Fibroblast of lung (primary cell): ENCODE results near the gene TIAM2. TPM values are rescaled to one million over a fixed set of nuclear protein-coding genes. Genes with fewer than 3 reads are reported as not detected.

ENCODE experiments used
- DNase-seq, 2 donors: peaks; one replicate each; pipeline versions ENCODE4 v3.0.0 to v3.0.0-alpha.2; 2010; ENCODE audit warnings: low read depth in 2 of 2
- H2AFZ ChIP-seq: 2 replicates; pipeline ENCODE4 v1.5.1; 2012; ENCODE audit warnings: low read length, control low read depth, inconsistent platforms
- H3K27ac ChIP-seq: 2 replicates; pipeline ENCODE4 v1.5.1; 2011; ENCODE audit warnings: low read length, control low read depth; ENCODE audit not compliant: insufficient read depth
- H3K27me3 ChIP-seq: 2 replicates; pipeline ENCODE4 v1.5.1; 2011; ENCODE audit warnings: mild to moderate bottlenecking, low read length; ENCODE audit not compliant: control insufficient read depth, insufficient read depth
- H3K36me3 ChIP-seq: 2 replicates; pipeline ENCODE4 v1.5.1; 2011; ENCODE audit warnings: low read length; ENCODE audit not compliant: control insufficient read depth, insufficient read depth
- H3K4me1 ChIP-seq: 2 replicates; pipeline ENCODE4 v1.5.1; 2011; ENCODE audit warnings: low read length; ENCODE audit not compliant: control insufficient read depth, insufficient read depth; ENCODE audit errors: extremely low read depth
- H3K4me2 ChIP-seq: 2 replicates; pipeline ENCODE4 v1.5.1; 2011; ENCODE audit warnings: low read length, control low read depth; ENCODE audit not compliant: insufficient read depth; ENCODE audit errors: extremely low read depth
- H3K4me3 ChIP-seq, 4 experiments: fragments of 200-600 bp in 1 of 4; sonication (generic) in 1 of 4; replicated peaks in 1 of 4; 2 replicates each; pipeline ENCODE4 v1.5.1; 2011 to 2016; ENCODE audit warnings: low read length in 4 of 4, low read depth in 3 of 4, mild to moderate bottlenecking in 3 of 4, control low read depth in 2 of 4, inconsistent platforms in 1 of 4, mixed read lengths in 1 of 4; ENCODE audit not compliant: insufficient read depth in 1 of 4; ENCODE audit errors: control extremely low read depth in 1 of 4
- H3K79me2 ChIP-seq: 2 replicates; pipeline ENCODE4 v1.5.1; 2012; ENCODE audit warnings: mild to moderate bottlenecking, low read length, inconsistent platforms; ENCODE audit not compliant: control insufficient read depth, insufficient read depth
- H3K9ac ChIP-seq: 2 replicates; pipeline ENCODE4 v1.5.1; 2011; ENCODE audit warnings: mild to moderate bottlenecking, low read length, control low read depth; ENCODE audit not compliant: insufficient read depth
- H3K9me3 ChIP-seq: 2 replicates; pipeline ENCODE4 v1.5.1; 2012; ENCODE audit warnings: low read depth, low read length; ENCODE audit not compliant: control insufficient read depth, insufficient read depth
- H4K20me1 ChIP-seq: 2 replicates; pipeline ENCODE4 v1.5.1; 2011; ENCODE audit warnings: low read length; ENCODE audit not compliant: control insufficient read depth, insufficient read depth; ENCODE audit errors: extremely low read depth
- EZH2 ChIP-seq: IDR thresholded peaks from 2 replicates; pipeline ENCODE4 v1.5.1; 2012; ENCODE audit warnings: low read length, control low read depth, mild to moderate bottlenecking; ENCODE audit errors: missing control alignments
- polyA plus RNA-seq, 2 donors: library from polyadenylated mRNA; depleted of rRNA in 1 of 2; stranded (reverse) in 1 of 2; unstranded in 1 of 2; fragments of >200 nt; gene quantifications; 2 replicates each; pipeline ENCODE4 v1.2.1, GENCODE V29; 2011 to 2012; ENCODE audit warnings: missing spikeins in 1 of 2
- total RNA-seq: library from RNA; depleted of rRNA; stranded (reverse); fragments of >200 nt; gene quantifications from 2 replicates; pipeline ENCODE4 v1.2.1, GENCODE V29; 2014
- TF ChIP-seq, protein P1 (sequence below), 2 donors: IDR thresholded peaks in 1 of 2; conservative IDR thresholded peaks in 1 of 2; 1 replicate in 1 of 2; 2 replicates in 1 of 2; pipeline ENCODE4 v1.5.1; 2011 to 2012; ENCODE audit warnings: low read length in 2 of 2, control low read depth in 1 of 2, inconsistent platforms in 1 of 2, low read depth in 1 of 2, mild to moderate bottlenecking in 1 of 2

Gene TIAM2
- total and polyA plus RNA-seq, 2 donors (not counting 1 experiment from before 2014, with no cell fraction given), result 6.2 to 11.2 TPM

DNA sequence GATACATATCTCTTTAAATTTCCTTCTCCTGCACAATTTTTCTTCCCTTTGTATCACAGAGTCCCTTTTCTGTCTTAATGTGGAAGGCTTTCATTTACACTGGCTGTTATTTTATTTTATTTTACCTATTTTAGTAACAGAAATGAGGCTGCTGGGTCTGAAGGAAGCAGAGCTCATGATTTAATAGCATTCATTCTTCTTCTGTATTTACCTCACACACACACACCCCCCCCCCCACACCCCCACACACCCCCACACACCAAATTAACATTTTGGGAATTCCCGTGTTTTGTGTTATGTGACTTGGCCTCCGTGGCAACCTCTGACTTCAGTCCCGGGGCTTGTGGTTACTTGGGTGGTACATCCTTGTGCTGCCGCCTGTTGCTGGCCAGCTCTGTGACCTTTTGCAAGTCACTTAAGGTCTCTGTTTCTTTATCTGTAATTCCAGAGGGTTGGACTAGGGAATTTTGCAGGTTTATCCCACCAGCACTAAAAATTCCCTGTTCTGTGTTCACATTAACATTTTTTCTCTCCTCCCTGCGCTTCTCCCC is 108.8 kb downstream of the TIAM2 start:
- TF ChIP-seq, protein P1, sequence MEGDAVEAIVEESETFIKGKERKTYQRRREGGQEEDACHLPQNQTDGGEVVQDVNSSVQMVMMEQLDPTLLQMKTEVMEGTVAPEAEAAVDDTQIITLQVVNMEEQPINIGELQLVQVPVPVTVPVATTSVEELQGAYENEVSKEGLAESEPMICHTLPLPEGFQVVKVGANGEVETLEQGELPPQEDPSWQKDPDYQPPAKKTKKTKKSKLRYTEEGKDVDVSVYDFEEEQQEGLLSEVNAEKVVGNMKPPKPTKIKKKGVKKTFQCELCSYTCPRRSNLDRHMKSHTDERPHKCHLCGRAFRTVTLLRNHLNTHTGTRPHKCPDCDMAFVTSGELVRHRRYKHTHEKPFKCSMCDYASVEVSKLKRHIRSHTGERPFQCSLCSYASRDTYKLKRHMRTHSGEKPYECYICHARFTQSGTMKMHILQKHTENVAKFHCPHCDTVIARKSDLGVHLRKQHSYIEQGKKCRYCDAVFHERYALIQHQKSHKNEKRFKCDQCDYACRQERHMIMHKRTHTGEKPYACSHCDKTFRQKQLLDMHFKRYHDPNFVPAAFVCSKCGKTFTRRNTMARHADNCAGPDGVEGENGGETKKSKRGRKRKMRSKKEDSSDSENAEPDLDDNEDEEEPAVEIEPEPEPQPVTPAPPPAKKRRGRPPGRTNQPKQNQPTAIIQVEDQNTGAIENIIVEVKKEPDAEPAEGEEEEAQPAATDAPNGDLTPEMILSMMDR (conservative IDR thresholded peaks at IDR 0.05 in 1 of 2, IDR thresholded peaks at IDR 0.05 in 1 of 2; ENCODE audit: low read depth in 1 of 2, low read length in 2 of 2), result no peak
- TF ChIP-seq EZH2, result no peak
- H3K4me2 ChIP-seq, result no peak overlapping the region
- no peaks in the 10 kb centered on the region for H3K9me3 ChIP-seq
- H3K9ac ChIP-seq, result no peak overlapping the region
- H3K4me3 ChIP-seq, result no peak overlapping the region
- no peaks in the 10 kb centered on the region for H3K79me2 ChIP-seq
- H3K27me3 ChIP-seq, result no peaks in the 10 kb centered on the region
- no peak overlapping the region for H3K27ac ChIP-seq
- H4K20me1 ChIP-seq, result no peaks in the 10 kb centered on the region
- H2AFZ ChIP-seq, result no peak overlapping the region
- peak in 1 of 2 donors; percentile 64 for DNase-seq
- no peaks in the 10 kb centered on the region for H3K4me1 ChIP-seq
- H3K36me3 ChIP-seq, result no peaks in the 10 kb centered on the region

DNA sequence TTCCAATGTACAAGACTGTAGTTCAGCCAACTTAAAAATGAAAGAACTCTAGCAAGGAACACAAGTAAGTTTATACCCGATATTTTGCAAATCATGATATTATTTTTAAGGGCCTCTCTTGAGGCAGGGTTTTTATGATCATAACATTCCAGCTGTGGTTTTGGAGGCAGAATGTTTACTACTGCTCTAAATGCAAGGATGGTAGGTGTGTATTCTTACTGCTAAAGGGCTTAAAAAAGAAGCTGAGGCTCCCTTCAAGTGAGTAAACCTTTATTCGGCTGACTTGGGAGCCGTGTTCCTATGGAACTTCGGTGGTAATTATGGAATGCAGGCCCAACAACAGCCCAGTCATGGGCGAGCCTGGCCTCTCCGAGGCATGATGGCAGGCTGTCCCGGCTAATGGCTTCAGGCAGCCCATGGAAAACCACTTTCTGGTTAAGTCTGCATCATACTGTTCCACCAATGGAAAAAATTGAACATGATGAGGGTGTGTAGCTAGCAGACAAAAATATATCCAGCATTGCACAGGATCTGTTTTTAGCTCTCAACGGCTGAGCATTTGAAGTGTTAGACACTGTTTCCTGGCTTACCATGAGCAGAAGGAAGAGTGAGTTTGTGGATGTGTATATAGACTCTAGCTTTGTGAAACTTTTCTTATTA is 111.5 kb downstream of the TIAM2 start:
- Histone ChIP-seq H3K4me1 (no peaks in the 10 kb centered on the region), H3K27me3 (no peaks in the 10 kb centered on the region), H3K9ac (no peak overlapping the region), H3K36me3 (no peaks in the 10 kb centered on the region), H3K4me2 (no peak overlapping the region), H3K27ac (no peak overlapping the region), H3K4me3 (no peak overlapping the region), H4K20me1 (no peaks in the 10 kb centered on the region), H3K9me3 (no peaks in the 10 kb centered on the region), H2AFZ (no peak overlapping the region), H3K79me2 (no peaks in the 10 kb centered on the region)
- TF ChIP-seq EZH2, result no peak
- TF ChIP-seq, protein P1 (conservative IDR thresholded peaks at IDR 0.05 in 1 of 2, IDR thresholded peaks at IDR 0.05 in 1 of 2; ENCODE audit: low read depth in 1 of 2, low read length in 2 of 2), result no peak
- peak in 1 of 2 donors; percentile 68 for DNase-seq

DNA sequence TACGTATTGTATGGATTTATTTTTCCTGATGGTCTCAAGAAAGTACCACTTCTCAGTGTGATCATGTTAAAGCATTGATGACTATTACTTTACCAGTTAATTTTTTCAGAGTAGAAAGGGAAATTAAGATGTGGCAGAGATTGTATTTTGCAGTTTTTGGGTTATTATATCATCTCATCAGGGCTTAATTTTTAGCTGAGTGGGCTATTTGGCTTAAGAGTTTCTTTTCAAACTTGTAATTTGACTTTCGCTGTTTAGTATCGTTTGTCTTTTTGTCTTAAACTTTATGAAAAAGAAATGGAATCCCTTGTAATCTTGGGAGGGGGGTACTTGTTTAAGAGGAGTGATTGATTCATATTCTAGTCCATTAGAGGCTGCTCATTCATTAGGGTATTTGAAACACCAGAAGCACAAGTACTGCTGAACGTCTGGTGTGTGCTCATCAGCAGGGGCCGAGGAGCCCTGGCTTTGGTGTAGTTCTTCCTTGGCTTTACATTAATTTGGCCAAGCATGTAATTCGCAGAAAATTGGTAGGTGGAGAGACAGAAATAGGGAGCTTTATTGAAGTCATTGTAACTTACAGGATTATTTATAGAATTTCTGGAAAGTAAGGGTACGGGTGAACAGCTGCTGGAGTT is 112.4 kb downstream of the TIAM2 start:
- Histone ChIP-seq H4K20me1 (no peaks in the 10 kb centered on the region), H3K4me3 (no peak overlapping the region), H3K36me3 (no peaks in the 10 kb centered on the region), H3K27me3 (no peaks in the 10 kb centered on the region), H3K4me1 (no peaks in the 10 kb centered on the region), H3K4me2 (no peak overlapping the region), H2AFZ (no peak overlapping the region), H3K79me2 (no peaks in the 10 kb centered on the region), H3K9ac (no peak overlapping the region), H3K27ac (no peak overlapping the region), H3K9me3 (no peaks in the 10 kb centered on the region)
- no peak for TF ChIP-seq EZH2
- TF ChIP-seq, protein P1 (conservative IDR thresholded peaks at IDR 0.05 in 1 of 2, IDR thresholded peaks at IDR 0.05 in 1 of 2; ENCODE audit: low read depth in 1 of 2, low read length in 2 of 2), result no peak
- DNase-seq, result no peak
